Aorta (tissue), 5 donors: ENCODE results near the gene SHCBP1. TPM values are rescaled to one million over a fixed set of nuclear protein-coding genes. Genes with fewer than 3 reads are reported as not detected.

Experiments
- ATAC-seq: fragments of 200-7000 bp; cut with Tn5 transposase; one replicate; pipeline ENCODE4 v1.9.1; 2022; ENCODE audit warnings: moderate library complexity; ENCODE audit not compliant: low FRiP score
- DNase-seq, 2 donors: peaks; one replicate each; pipeline ENCODE4 v3.0.0-alpha.2; 2020
- H3K27ac ChIP-seq, 2 donors: one replicate each; pipeline ENCODE4 v1.5.1; 2013; ENCODE audit warnings: low read length in 2 of 2, mild to moderate bottlenecking in 2 of 2, moderate library complexity in 2 of 2, control low read depth in 1 of 2, inconsistent platforms in 1 of 2, low read depth in 1 of 2
- H3K27me3 ChIP-seq, 2 donors: one replicate each; pipeline ENCODE4 v1.6.1; 2013; ENCODE audit warnings: control low read depth in 1 of 2, low read length in 1 of 2, mild to moderate bottlenecking in 1 of 2, moderate library complexity in 1 of 2; ENCODE audit not compliant: insufficient read depth in 2 of 2, control insufficient read depth in 1 of 2
- H3K36me3 ChIP-seq, 2 donors: one replicate each; pipeline ENCODE4 v1.6.1; 2013; ENCODE audit warnings: control low read depth in 1 of 2, low read length in 1 of 2, mild to moderate bottlenecking in 1 of 2; ENCODE audit not compliant: insufficient read depth in 2 of 2, control insufficient read depth in 1 of 2
- H3K4me1 ChIP-seq, 2 donors: one replicate each; pipeline ENCODE4 v1.6.1; 2013; ENCODE audit warnings: low read length in 2 of 2, control low read depth in 1 of 2, mild to moderate bottlenecking in 1 of 2, moderate library complexity in 1 of 2; ENCODE audit not compliant: insufficient read depth in 2 of 2, control insufficient read depth in 1 of 2
- H3K4me3 ChIP-seq, 2 donors: one replicate each; pipeline ENCODE4 v1.5.1; 2013; ENCODE audit warnings: low read length in 2 of 2, control low read depth in 1 of 2, mild to moderate bottlenecking in 1 of 2
- H3K9me3 ChIP-seq: one replicate; pipeline ENCODE4 v1.6.1; 2013; ENCODE audit warnings: mild to moderate bottlenecking, low read length; ENCODE audit not compliant: control insufficient read depth
- WGBS, 2 donors: extraction: QIAGEN DNeasy Blood & Tissue Kit; methylation state at CpG; one replicate each; pipeline ENCODE4 v1.1.7; 2013; 5-methylcytosine and 5-hydroxymethylcytosine counted together
- intact Hi-C, 2 donors: fragments of 100-400 bp; cut with DNase I; formaldehyde crosslinking; loops; one replicate each; pipeline versions ENCODE4 v1.14.2 to v1.15.0; 2022
- polyA plus RNA-seq, 2 donors: library from polyadenylated mRNA; stranded (reverse); fragments of 200-250 nt; gene quantifications; one replicate each; pipeline ENCODE4 v1.2.3, GENCODE V29; 2013
- total RNA-seq, 2 donors: library from RNA; stranded (reverse); fragmentation: NEBNext Ultra II Directional; extraction: Animal tissue kit (Norgen Biotek cat#: 25700); gene quantifications; one replicate each; pipeline ENCODE4 v1.2.1, GENCODE V29; 2021
- donor health status: healthy with polysubstance abuse.
- donor health status: Bipolar disorder and iron deficiency.
- donor health status: DM: no; HTN: no; CAD: no.
- donor health status: DM: no; HTN: no; CAD: no.
- donor health status: DM: yes; HTN: yes; CAD: no.

The SHCBP1 gene
- total and polyA plus RNA-seq, 4 donors = 0.97 to 2.0 (median 1.6) TPM; not detected in 1

- intact Hi-C loops = no loop called here
- Histone ChIP-seq H3K4me3 (no peak overlapping the region), H3K9me3 (no peaks in the 10 kb centered on the region), H3K36me3 (no peaks in the 10 kb centered on the region), H3K4me1 (no peaks in the 10 kb centered on the region), H3K27ac (no peak overlapping the region), H3K27me3 (no peaks in the 10 kb centered on the region)
- 94 to 95% methylated on average over 7 of the region's 7 CpGs for WGBS, 2 donors
- ATAC-seq = no peak
- no peak for DNase-seq
Measured at GRCh38 chr16:46621934-46622676, 926 bp upstream of the SHCBP1 start.

- no peaks in the 10 kb centered on the region for H3K36me3 ChIP-seq
- H3K4me1 ChIP-seq = no peaks in the 10 kb centered on the region
- 3% methylated on average over 11 of the region's 11 CpGs for WGBS, 2 donors
- ATAC-seq (no peak), DNase-seq (no peak)
- intact Hi-C loops = no loop called here
- no peaks in the 10 kb centered on the region for H3K9me3 ChIP-seq
- no peak overlapping the region for H3K27ac ChIP-seq
- H3K4me3 ChIP-seq = peak overlapping the region in 1 of 2 donors; percentile 30
- no peaks in the 10 kb centered on the region for H3K27me3 ChIP-seq
Measured at GRCh38 chr16:46620266-46621005, 743 bp downstream of the SHCBP1 start.

- ATAC-seq (no peak), DNase-seq (no peak)
- Histone ChIP-seq H3K4me3 (no peak overlapping the region), H3K27ac (no peak overlapping the region), H3K9me3 (no peaks in the 10 kb centered on the region), H3K27me3 (no peaks in the 10 kb centered on the region), H3K36me3 (no peaks in the 10 kb centered on the region), H3K4me1 (no peaks in the 10 kb centered on the region)
- intact Hi-C loops = no loop called here
- WGBS, 2 donors = 91 to 96% methylated on average over 4 of the region's 4 CpGs
Measured at GRCh38 chr16:46618516-46618915, 2.7 kb downstream of the SHCBP1 start.

- 43 to 44% methylated on average over 4 of the region's 4 CpGs for WGBS, 2 donors
Measured at GRCh38 chr16:46614006-46614405, 7.2 kb downstream of the SHCBP1 start.

GRCh38 chr16:46613352-46613751 is 7.8 kb downstream of the SHCBP1 start:
- no peak overlapping the region for H3K27ac ChIP-seq
- intact Hi-C loops = no loop called here
- H3K36me3 ChIP-seq = no peaks in the 10 kb centered on the region
- H3K9me3 ChIP-seq = no peaks in the 10 kb centered on the region
- WGBS, 2 donors = 54 to 65% methylated on average over 2 of the region's 2 CpGs
- no peaks in the 10 kb centered on the region for H3K27me3 ChIP-seq
- ATAC-seq = no peak
- H3K4me1 ChIP-seq = no peaks in the 10 kb centered on the region
- H3K4me3 ChIP-seq = no peak overlapping the region
- no peak for DNase-seq

More at GRCh38 chr16:46614006-46614405, 7.2 kb downstream of the SHCBP1 start:
- Histone ChIP-seq H3K4me3 (no peak overlapping the region), H3K27ac (no peak overlapping the region), H3K36me3 (no peaks in the 10 kb centered on the region), H3K4me1 (no peaks in the 10 kb centered on the region), H3K27me3 (no peaks in the 10 kb centered on the region), H3K9me3 (no peaks in the 10 kb centered on the region)
- intact Hi-C loops = no loop called here
- no peak for ATAC-seq
- DNase-seq = no peak

- Histone ChIP-seq H3K4me1 (no peaks in the 10 kb centered on the region), H3K27ac (no peak overlapping the region), H3K36me3 (no peaks in the 10 kb centered on the region), H3K9me3 (no peaks in the 10 kb centered on the region), H3K4me3 (no peak overlapping the region), H3K27me3 (no peaks in the 10 kb centered on the region)
- 37 to 52% methylated on average over 3 of the region's 3 CpGs for WGBS, 2 donors
- ATAC-seq (no peak), DNase-seq (no peak)
- intact Hi-C loops = no loop called here
Measured at GRCh38 chr16:46612121-46612520, 9.1 kb downstream of the SHCBP1 start.

GRCh38 chr16:46607529-46607928 is 13.7 kb downstream of the SHCBP1 start:
- 48 to 51% methylated on average over 1 of the region's 1 CpG for WGBS, 2 donors
- H3K36me3 ChIP-seq = peaks cover 0 to 4% of the 10 kb centered on the region in 2 donors
- ATAC-seq (no peak), DNase-seq (no peak)
- H3K9me3 ChIP-seq = no peaks in the 10 kb centered on the region
- no peak overlapping the region for H3K27ac ChIP-seq
- no peak overlapping the region for H3K4me3 ChIP-seq
- no peaks in the 10 kb centered on the region for H3K27me3 ChIP-seq
- no peaks in the 10 kb centered on the region for H3K4me1 ChIP-seq
- intact Hi-C loops = no loop called here

- Histone ChIP-seq H3K4me1 (no peaks in the 10 kb centered on the region), H3K27ac (no peak overlapping the region), H3K36me3 (peaks cover 0 to 4% of the 10 kb centered on the region in 2 donors), H3K27me3 (no peaks in the 10 kb centered on the region), H3K4me3 (no peak overlapping the region), H3K9me3 (no peaks in the 10 kb centered on the region)
- DNase-seq (no peak), ATAC-seq (no peak)
- intact Hi-C loops = no loop called here
- WGBS, 2 donors = 89 to 90% methylated on average over 5 of the region's 5 CpGs
Measured at GRCh38 chr16:46606231-46606630, 14.9 kb downstream of the SHCBP1 start.

- no peaks in the 10 kb centered on the region for H3K36me3 ChIP-seq
- no peak overlapping the region for H3K27ac ChIP-seq
- H3K27me3 ChIP-seq = no peaks in the 10 kb centered on the region
- no peak overlapping the region for H3K4me3 ChIP-seq
- DNase-seq = no peak
- ATAC-seq = no peak
- WGBS, 2 donors = 92 to 100% methylated on average over 1 of the region's 1 CpG
- no peaks in the 10 kb centered on the region for H3K9me3 ChIP-seq
- H3K4me1 ChIP-seq = no peaks in the 10 kb centered on the region
- intact Hi-C loops = no loop called here
Measured at GRCh38 chr16:46591257-46591656, 29.9 kb downstream of the SHCBP1 start.
